Liver (tissue), 9 donors: ENCODE measurements around the gene IFNGR1. TPM values are rescaled to one million over a fixed set of nuclear protein-coding genes. Genes with fewer than 3 reads are reported as not detected.

ENCODE experiments used
- DNase-seq: peaks from one replicate; pipeline ENCODE4 v3.0.0-alpha.2; 2017; ENCODE audit warnings: low spot score
- H3K27ac ChIP-seq, 2 donors: one replicate each; pipeline ENCODE4 v1.7.0; 2013; ENCODE audit warnings: inconsistent platforms in 2 of 2, low read length in 2 of 2, control low read depth in 1 of 2, low read depth in 1 of 2, mild to moderate bottlenecking in 1 of 2
- H3K27me3 ChIP-seq, 4 donors: one replicate each; pipeline versions ENCODE4 v1.6.1 to v1.7.0; 2013; ENCODE audit warnings: low read length in 3 of 4, inconsistent platforms in 1 of 4, mild to moderate bottlenecking in 1 of 4, moderate library complexity in 1 of 4; ENCODE audit not compliant: control insufficient read depth in 4 of 4, insufficient read depth in 4 of 4
- H3K36me3 ChIP-seq, 4 donors: one replicate each; pipeline versions ENCODE4 v1.6.1 to v1.7.0; 2013; ENCODE audit warnings: low read length in 3 of 4, mild to moderate bottlenecking in 3 of 4, low read depth in 1 of 4, moderate library complexity in 1 of 4; ENCODE audit not compliant: control insufficient read depth in 4 of 4, insufficient read depth in 3 of 4
- H3K4me1 ChIP-seq, 4 donors: one replicate each; pipeline versions ENCODE4 v1.6.1 to v1.7.0; 2013; ENCODE audit warnings: low read length in 3 of 4, mild to moderate bottlenecking in 3 of 4, moderate library complexity in 1 of 4; ENCODE audit not compliant: control insufficient read depth in 4 of 4, insufficient read depth in 4 of 4
- H3K4me3 ChIP-seq, 3 donors: one replicate each; pipeline versions ENCODE4 v1.6.1 to v1.7.0; 2013; ENCODE audit warnings: low read length in 3 of 3, control low read depth in 1 of 3, low read depth in 1 of 3, mild to moderate bottlenecking in 1 of 3
- H3K9ac ChIP-seq, 2 donors: one replicate each; pipeline ENCODE4 v1.7.0; 2013; ENCODE audit warnings: low read length in 2 of 2, mild to moderate bottlenecking in 2 of 2, moderate library complexity in 2 of 2, control low read depth in 1 of 2, low read depth in 1 of 2
- H3K9me3 ChIP-seq, 4 donors: one replicate each; pipeline versions ENCODE4 v1.6.1 to v1.7.0; 2013; ENCODE audit warnings: low read length in 3 of 4; ENCODE audit not compliant: control insufficient read depth in 4 of 4
- EGR1 ChIP-seq, 2 donors: IDR thresholded peaks; 2 replicates each; pipeline ENCODE4 v1.6.1; 2016 to 2018; ENCODE audit warnings: antibody characterized with exemption in 2 of 2, low read depth in 2 of 2
- FOXA2 ChIP-seq: IDR thresholded peaks from 2 replicates; pipeline ENCODE4 v1.6.1; 2016; ENCODE audit warnings: antibody characterized with exemption
- HNF4A ChIP-seq, 2 donors: conservative IDR thresholded peaks; 2 replicates each; pipeline ENCODE4 v1.6.1; 2016; ENCODE audit warnings: antibody characterized with exemption in 2 of 2, mild to moderate bottlenecking in 2 of 2
- HNF4G ChIP-seq: IDR thresholded peaks from 2 replicates; pipeline ENCODE4 v1.6.1; 2016; ENCODE audit warnings: antibody characterized with exemption
- JUND ChIP-seq, 2 donors: IDR thresholded peaks; 2 replicates each; pipeline ENCODE4 v1.6.1; 2016; ENCODE audit warnings: antibody characterized with exemption in 2 of 2
- NR2F2 ChIP-seq: IDR thresholded peaks from 2 replicates; pipeline ENCODE4 v1.6.1; 2016; ENCODE audit warnings: antibody characterized with exemption
- REST ChIP-seq: IDR thresholded peaks from 2 replicates; pipeline ENCODE4 v1.6.1; 2016; ENCODE audit warnings: antibody characterized with exemption, mild to moderate bottlenecking
- RXRA ChIP-seq, 2 donors: IDR thresholded peaks; 2 replicates each; pipeline ENCODE4 v1.6.1; 2017 to 2018; ENCODE audit warnings: antibody characterized with exemption in 2 of 2, mild to moderate bottlenecking in 1 of 2
- TAF1 ChIP-seq: conservative IDR thresholded peaks from 2 replicates; pipeline ENCODE4 v1.6.1; 2016; ENCODE audit warnings: antibody characterized with exemption, mild to moderate bottlenecking
- YY1 ChIP-seq: IDR thresholded peaks from 2 replicates; pipeline ENCODE4 v1.6.1; 2016; ENCODE audit warnings: antibody characterized with exemption, mild to moderate bottlenecking
- WGBS: extraction: QIAGEN DNeasy Blood & Tissue Kit; methylation state at CpG from one replicate; pipeline ENCODE4 v1.1.7; 2013; 5-methylcytosine and 5-hydroxymethylcytosine counted together
- polyA plus RNA-seq, 2 donors: library from polyadenylated mRNA; stranded (reverse) in 1 of 2; unstranded in 1 of 2; fragments of 200-250 nt in 1 of 2; fragments of >200 nt in 1 of 2; fragmentation: Nextera tagmentation in 1 of 2; extraction: Ambion mirVana in 1 of 2; gene quantifications; one replicate each; pipeline versions ENCODE4 v1.2.1 to v1.2.3, GENCODE V29; 2013 to 2015
- total RNA-seq, 2 donors: library from RNA; depleted of rRNA; stranded (reverse); fragments of >200 nt; gene quantifications; one replicate each; pipeline ENCODE4 v1.2.3, GENCODE V29; 2014
- TF ChIP-seq, protein P1 (sequence below): IDR thresholded peaks from 2 replicates; pipeline ENCODE4 v1.6.1; 2016; ENCODE audit warnings: antibody characterized with exemption
- TF ChIP-seq, protein P2 (sequence below): fragments of 150-350 bp; IDR thresholded peaks from 2 replicates; pipeline ENCODE4 v1.5.1; 2017; ENCODE audit warnings: improper control_type of control experiment, low read depth, low read length; ENCODE audit not compliant: missing input control
- donor health status: healthy.
- donor health status: healthy.
- donor health status: healthy.
- donor health status: healthy.
- donor health status: healthy.

Gene IFNGR1
- total and polyA plus RNA-seq, 4 donors = 33.9 to 57.8 (median 39.0) TPM

- no peak overlapping the region for H3K27ac ChIP-seq
- TF ChIP-seq, protein P1, sequence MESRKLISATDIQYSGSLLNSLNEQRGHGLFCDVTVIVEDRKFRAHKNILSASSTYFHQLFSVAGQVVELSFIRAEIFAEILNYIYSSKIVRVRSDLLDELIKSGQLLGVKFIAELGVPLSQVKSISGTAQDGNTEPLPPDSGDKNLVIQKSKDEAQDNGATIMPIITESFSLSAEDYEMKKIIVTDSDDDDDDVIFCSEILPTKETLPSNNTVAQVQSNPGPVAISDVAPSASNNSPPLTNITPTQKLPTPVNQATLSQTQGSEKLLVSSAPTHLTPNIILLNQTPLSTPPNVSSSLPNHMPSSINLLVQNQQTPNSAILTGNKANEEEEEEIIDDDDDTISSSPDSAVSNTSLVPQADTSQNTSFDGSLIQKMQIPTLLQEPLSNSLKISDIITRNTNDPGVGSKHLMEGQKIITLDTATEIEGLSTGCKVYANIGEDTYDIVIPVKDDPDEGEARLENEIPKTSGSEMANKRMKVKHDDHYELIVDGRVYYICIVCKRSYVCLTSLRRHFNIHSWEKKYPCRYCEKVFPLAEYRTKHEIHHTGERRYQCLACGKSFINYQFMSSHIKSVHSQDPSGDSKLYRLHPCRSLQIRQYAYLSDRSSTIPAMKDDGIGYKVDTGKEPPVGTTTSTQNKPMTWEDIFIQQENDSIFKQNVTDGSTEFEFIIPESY = no peak
- TF ChIP-seq, protein P2, sequence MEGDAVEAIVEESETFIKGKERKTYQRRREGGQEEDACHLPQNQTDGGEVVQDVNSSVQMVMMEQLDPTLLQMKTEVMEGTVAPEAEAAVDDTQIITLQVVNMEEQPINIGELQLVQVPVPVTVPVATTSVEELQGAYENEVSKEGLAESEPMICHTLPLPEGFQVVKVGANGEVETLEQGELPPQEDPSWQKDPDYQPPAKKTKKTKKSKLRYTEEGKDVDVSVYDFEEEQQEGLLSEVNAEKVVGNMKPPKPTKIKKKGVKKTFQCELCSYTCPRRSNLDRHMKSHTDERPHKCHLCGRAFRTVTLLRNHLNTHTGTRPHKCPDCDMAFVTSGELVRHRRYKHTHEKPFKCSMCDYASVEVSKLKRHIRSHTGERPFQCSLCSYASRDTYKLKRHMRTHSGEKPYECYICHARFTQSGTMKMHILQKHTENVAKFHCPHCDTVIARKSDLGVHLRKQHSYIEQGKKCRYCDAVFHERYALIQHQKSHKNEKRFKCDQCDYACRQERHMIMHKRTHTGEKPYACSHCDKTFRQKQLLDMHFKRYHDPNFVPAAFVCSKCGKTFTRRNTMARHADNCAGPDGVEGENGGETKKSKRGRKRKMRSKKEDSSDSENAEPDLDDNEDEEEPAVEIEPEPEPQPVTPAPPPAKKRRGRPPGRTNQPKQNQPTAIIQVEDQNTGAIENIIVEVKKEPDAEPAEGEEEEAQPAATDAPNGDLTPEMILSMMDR = no peak
- TF ChIP-seq EGR1 (IDR thresholded peaks at IDR 0.05; ENCODE audit: low read depth in 2 of 2) (no peak), HNF4G (no peak), YY1 (no peak)
Measured at GRCh38 chr6:137171053-137171374, 48.2 kb downstream of the IFNGR1 start.

DNA sequence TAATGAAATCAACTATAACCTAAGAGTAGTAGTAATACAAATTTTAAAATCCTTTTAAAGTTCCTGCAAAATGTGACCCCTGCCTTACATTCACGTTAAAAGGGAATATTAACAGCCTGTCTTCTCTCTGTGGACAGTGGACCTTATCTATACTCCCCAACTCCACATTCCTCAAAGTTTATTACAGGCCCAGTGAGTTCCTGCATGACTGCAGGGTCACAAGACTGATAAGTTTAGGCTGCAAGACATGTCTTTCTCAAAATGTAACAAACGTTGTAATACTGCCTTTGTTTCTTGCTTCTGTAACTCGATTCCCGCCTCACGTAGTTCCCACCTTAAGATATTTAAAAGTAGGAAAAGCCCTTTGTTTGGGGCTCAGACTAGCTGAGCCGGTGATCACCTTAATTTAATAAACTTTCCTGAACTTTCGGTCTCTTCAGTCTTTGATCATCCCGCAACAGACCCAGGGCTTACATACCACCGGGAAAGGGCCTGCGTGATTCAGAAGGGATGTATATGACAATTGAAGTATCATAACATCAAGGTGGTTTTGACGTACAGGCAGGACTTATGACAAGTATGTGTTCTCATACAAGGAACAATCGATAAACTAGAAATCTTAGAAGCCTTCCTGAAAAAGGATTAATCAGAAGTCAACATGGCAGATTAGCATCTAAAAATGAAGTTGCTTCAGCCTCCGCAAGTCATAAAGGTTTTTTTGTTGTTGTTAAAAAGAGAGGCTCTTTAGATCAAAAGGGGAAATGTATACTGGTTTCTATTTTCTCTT, 48.7 kb downstream of the IFNGR1 start:
- TF ChIP-seq, protein P1 = no peak
- TF ChIP-seq JUND (IDR thresholded peaks at IDR 0.05) = no peak
- no peak for TF ChIP-seq YY1
- Histone ChIP-seq H3K27me3 (no peaks in the 10 kb centered on the region), H3K9me3 (no peaks in the 10 kb centered on the region), H3K4me1 (no peaks in the 10 kb centered on the region), H3K36me3 (no peaks in the 10 kb centered on the region), H3K4me3 (no peak overlapping the region), H3K27ac (no peak overlapping the region), H3K9ac (no peak overlapping the region)
- WGBS = 85% methylated on average over 13 of the region's 13 CpGs
- no peak for DNase-seq

More at GRCh38 chr6:137171053-137171374, 48.2 kb downstream of the IFNGR1 start:
- WGBS = 98% methylated on average over 1 of the region's 1 CpG
- DNase-seq = no peak
- Histone ChIP-seq H3K4me3 (no peak overlapping the region), H3K27me3 (no peaks in the 10 kb centered on the region), H3K9ac (no peak overlapping the region), H3K9me3 (no peaks in the 10 kb centered on the region), H3K4me1 (no peaks in the 10 kb centered on the region), H3K36me3 (no peaks in the 10 kb centered on the region)

- H3K4me3 ChIP-seq = no peak overlapping the region
- no peak for DNase-seq
- no peaks in the 10 kb centered on the region for H3K36me3 ChIP-seq
- H3K27me3 ChIP-seq = no peaks in the 10 kb centered on the region
- no peaks in the 10 kb centered on the region for H3K9me3 ChIP-seq
- 93% methylated on average over 4 of the region's 4 CpGs for WGBS
- no peak overlapping the region for H3K27ac ChIP-seq
- H3K4me1 ChIP-seq = no peaks in the 10 kb centered on the region
- no peak overlapping the region for H3K9ac ChIP-seq
- TF ChIP-seq FOXA2 (no peak), TAF1 (no peak), HNF4A (conservative IDR thresholded peaks at IDR 0.05) (no peak), JUND (IDR thresholded peaks at IDR 0.05) (no peak), NR2F2 (no peak), RXRA (IDR thresholded peaks at IDR 0.05) (no peak), REST (no peak)
- TF ChIP-seq, protein P2 = no peak
Measured at GRCh38 chr6:137167702-137168377, 51.3 kb downstream of the IFNGR1 start.
